HG03139 (cell line): ENCODE measurements around the gene SEZ6.

Source experiments
- ATAC-seq: cut with Tn5 transposase; IDR thresholded peaks from one replicate; pipeline ENCODE4 v1.9.1; 2021; ENCODE audit not compliant: unreplicated experiment

Gene SEZ6

GRCh38 chr17:29036584-29036983, 30.8 kb upstream of the SEZ6 start:
- no peak for ATAC-seq

GRCh38 chr17:29034510-29034909, 28.7 kb upstream of the SEZ6 start:
- ATAC-seq = no peak

GRCh38 chr17:29032857-29033197, 27.0 kb upstream of the SEZ6 start:
- ATAC-seq = no peak

GRCh38 chr17:29032013-29032856, 26.4 kb upstream of the SEZ6 start:
- ATAC-seq = no peak

GRCh38 chr17:29031488-29031887, 25.7 kb upstream of the SEZ6 start:
- ATAC-seq = no peak

GRCh38 chr17:29024316-29024952, 18.6 kb upstream of the SEZ6 start:
- ATAC-seq = no peak

GRCh38 chr17:29022074-29022473, 16.2 kb upstream of the SEZ6 start:
- ATAC-seq = no peak

- no peak for ATAC-seq
Observed at GRCh38 chr17:29021226-29021625, 15.4 kb upstream of the SEZ6 start.

- ATAC-seq = no peak
Observed at GRCh38 chr17:29020576-29020975, 14.7 kb upstream of the SEZ6 start.

GRCh38 chr17:29019475-29020181, 13.8 kb upstream of the SEZ6 start:
- ATAC-seq = no peak

- ATAC-seq = no peak
Observed at GRCh38 chr17:29018788-29019474, 13.1 kb upstream of the SEZ6 start.

GRCh38 chr17:29016345-29017210, 10.7 kb upstream of the SEZ6 start:
- ATAC-seq = no peak

- no peak for ATAC-seq
Observed at GRCh38 chr17:29014716-29015115, 8.9 kb upstream of the SEZ6 start.

- ATAC-seq = no peak
Observed at GRCh38 chr17:29012535-29012934, 6.7 kb upstream of the SEZ6 start.

- ATAC-seq = no peak
Observed at GRCh38 chr17:29010586-29010985, 4.8 kb upstream of the SEZ6 start.

GRCh38 chr17:29010129-29010528, 4.3 kb upstream of the SEZ6 start:
- ATAC-seq = no peak

- no peak for ATAC-seq
Observed at GRCh38 chr17:29008591-29008990, 2.8 kb upstream of the SEZ6 start.

- ATAC-seq = no peak
Observed at GRCh38 chr17:29007860-29008455, 2.1 kb upstream of the SEZ6 start.

- no peak for ATAC-seq
Observed at GRCh38 chr17:29007456-29007855, 1.6 kb upstream of the SEZ6 start.

- ATAC-seq = no peak
Observed at GRCh38 chr17:29004081-29004692, 1.6 kb downstream of the SEZ6 start.
